Hematopoietic multipotent progenitor cell treated with erythropoietin and hydrocortisone succinate and interleukin-3 and kit ligand, for 6 days (in vitro differentiated cells): ENCODE results near the gene MAML3.
"Not testable (repeated sequence)": the region's sequence is repeated elsewhere in the genome, so short reads cannot be mapped to it uniquely, and the experiment has no call there.

ENCODE experiments used
- DNase-seq: peaks from one replicate; pipeline ENCODE4 v3.0.0-alpha.2; 2015

MAML3 gene

GRCh38 chr4:139954512-139954911 lies 199.5 kb downstream of the MAML3 start:
- DNase-seq: no peak

GRCh38 chr4:139951021-139951420 lies 203.0 kb downstream of the MAML3 start:
- peak; percentile 32 for DNase-seq

DNA sequence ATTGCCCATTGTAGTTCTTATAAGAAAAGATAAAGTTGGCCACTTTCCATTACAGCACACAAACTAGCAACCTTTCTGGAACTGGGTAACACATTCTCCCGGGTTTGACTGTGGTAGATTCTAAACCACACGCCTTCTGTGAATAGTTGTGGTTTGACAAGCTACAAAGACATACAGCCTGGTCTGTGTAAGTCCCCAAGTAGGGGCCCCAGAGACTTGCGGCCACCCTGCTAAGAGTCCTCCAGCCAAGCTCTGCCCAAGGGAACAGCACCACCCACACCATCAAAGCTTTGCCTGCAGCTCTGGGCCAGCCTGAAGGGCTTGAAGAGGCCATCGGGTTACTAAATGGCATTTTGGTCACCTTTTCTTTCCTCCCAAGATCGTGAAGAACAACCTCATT lies 203.4 kb downstream of the MAML3 start:
- peak; percentile 77 for DNase-seq

DNA sequence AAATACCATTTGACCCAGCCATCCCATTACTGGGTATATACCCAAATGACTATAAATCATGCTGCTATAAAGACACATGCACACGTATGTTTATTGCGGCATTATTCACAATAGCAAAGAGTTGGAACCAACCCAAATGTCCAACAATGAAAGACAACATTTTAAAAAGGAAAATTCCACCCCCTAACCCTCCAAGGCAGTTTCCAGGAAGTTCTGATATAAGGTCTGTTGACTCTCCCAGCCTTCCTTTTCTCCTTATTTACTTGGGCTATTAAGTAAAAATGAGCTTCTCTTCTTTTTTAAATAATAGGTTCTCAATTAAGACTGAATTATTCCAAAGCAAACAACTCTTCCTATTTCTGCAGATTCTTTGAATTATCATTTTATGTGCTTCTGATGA lies 209.1 kb downstream of the MAML3 start:
- not testable (repeated sequence) for DNase-seq

DNA sequence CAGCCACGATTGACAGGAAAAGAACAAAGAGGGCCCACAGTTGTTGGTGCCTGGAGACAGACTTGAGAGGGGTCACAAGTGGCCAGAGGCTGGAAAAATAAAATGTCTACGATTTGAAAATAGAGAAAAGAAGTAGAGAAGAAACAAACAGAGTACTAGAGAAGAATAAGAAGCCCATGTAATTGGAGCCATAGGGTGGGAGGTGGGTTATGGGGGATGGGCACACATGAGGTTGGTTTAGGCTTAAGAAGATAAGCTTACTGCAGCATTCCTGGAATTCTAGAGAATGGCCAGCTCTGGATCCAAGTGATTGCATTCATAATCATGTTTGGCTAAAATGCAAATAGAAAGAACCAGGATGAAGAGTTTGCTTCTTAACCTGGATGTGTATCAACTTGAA lies 210.7 kb downstream of the MAML3 start:
- no peak for DNase-seq

GRCh38 chr4:139942241-139942640 lies 211.7 kb downstream of the MAML3 start:
- no peak for DNase-seq

DNA sequence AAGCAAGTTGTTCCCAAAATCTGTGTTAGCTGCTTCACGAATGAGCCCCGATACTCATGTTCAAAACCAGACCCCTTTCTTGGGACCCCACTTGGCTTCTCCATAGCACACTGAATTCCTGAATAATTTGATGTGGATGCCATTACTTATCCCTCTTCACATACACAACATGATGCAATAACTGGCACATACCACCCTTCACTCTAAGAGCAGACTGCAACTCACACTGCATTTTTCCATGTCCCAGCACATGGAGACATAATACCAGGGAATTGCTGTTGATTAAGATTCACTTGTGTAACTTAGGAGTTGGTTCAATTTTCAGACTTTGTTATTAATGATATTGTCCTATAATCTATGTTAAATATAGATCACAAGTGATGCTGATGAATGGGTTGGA lies 213.4 kb downstream of the MAML3 start:
- no peak for DNase-seq

- no peak for DNase-seq
Measured at GRCh38 chr4:139938414-139938813, 215.6 kb downstream of the MAML3 start.

GRCh38 chr4:139935911-139936310 lies 218.1 kb downstream of the MAML3 start:
- DNase-seq: no peak

DNA sequence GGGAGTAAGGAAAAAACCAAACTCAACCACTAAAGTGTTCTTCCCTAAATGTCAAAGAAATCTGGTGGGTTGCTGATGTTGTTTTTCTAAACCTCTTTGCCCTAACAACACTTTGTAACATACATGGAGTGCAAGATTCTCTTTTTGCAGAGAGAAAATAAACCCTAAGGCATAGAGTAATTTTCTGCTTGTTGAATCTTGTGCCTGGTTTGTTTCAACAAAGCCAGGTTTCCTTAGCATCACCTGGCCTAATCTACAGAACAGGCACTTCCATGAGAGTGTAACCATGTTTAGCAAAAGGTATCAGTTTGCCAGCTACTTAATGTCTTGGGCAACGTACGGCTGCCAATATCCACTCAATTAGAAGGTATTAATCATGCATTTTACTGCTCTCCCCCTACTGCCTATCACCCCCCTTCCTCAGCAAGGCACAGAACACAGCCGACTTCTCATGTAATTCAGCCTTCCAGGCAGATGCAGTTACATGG lies 219.2 kb downstream of the MAML3 start:
- DNase-seq: no peak

- no peak for DNase-seq
Measured at GRCh38 chr4:139934057-139934707, 219.8 kb downstream of the MAML3 start.

- no peak for DNase-seq
Measured at GRCh38 chr4:139933541-139933940, 220.4 kb downstream of the MAML3 start.

GRCh38 chr4:139933104-139933503 lies 220.9 kb downstream of the MAML3 start:
- DNase-seq: no peak

DNA sequence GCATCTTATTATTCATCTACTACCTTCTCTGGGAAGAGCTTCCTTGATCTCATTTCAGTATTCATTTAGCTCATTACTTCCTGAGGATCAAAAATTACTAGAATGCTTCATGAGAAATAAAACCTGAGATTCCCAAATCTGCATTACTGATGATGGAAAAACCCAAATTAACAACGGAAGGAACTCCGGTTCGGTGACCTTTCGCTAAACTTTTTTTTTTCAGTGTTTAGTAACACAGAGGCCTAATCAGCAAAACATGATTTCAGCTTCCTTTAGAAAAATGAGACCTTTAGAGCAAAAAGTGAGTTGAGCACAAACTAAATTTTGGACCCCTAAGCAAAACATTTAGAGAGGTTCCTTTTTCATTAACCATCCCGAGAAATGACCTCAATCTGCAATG lies 229.2 kb downstream of the MAML3 start:
- no peak for DNase-seq

DNA sequence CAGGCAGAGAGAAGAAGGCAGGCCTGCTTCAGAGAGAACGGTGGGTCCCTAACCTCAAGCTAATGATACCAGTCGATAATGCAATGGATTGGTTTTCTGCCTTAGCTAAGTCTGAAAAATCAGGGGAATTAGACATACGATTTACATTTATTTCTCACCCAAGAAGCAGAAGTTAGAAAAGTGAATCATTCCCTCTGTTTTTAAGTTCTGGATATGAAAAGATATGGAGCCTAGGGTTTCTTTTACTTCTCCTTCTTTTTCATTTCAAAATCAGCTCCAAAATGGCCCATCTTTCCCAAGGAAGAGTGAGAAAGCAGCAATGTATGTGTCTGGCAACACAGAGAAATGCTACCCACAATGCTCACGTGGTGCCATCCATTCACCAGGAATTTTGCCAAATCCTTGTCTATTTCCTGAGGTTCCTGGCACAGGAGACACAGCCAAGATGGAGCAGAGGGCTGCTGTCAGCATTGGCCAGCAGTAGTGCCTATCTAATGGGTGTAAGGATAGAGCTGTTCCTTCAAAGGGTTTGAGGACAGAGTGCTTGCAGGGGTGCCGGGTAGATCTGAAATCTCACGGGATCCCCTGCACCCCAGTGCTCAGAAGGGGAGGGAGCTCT lies 231.5 kb downstream of the MAML3 start:
- DNase-seq: no peak

- no peak for DNase-seq
Measured at GRCh38 chr4:139921429-139922184, 232.4 kb downstream of the MAML3 start.

GRCh38 chr4:139920486-139921002 lies 233.4 kb downstream of the MAML3 start:
- DNase-seq: no peak

DNA sequence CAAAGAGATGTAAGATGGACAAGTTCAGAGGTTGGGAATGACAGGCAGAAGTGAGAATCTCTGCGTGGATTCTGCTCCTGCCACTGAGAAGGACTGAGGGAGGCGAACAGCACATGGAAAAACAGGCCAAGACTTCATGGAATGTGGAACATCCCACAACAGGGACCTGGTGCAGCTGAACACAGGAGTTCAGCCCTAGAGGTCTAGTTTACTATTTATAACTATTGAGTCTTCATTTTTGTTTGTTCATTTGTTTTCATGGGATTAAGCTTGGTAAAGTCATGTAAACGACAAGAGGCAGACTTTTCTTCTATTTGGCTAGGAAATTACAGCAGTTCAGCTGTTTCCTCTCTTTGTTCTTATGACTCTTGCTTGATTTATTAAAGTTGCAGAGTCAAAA lies 234.5 kb downstream of the MAML3 start:
- DNase-seq: no peak

DNA sequence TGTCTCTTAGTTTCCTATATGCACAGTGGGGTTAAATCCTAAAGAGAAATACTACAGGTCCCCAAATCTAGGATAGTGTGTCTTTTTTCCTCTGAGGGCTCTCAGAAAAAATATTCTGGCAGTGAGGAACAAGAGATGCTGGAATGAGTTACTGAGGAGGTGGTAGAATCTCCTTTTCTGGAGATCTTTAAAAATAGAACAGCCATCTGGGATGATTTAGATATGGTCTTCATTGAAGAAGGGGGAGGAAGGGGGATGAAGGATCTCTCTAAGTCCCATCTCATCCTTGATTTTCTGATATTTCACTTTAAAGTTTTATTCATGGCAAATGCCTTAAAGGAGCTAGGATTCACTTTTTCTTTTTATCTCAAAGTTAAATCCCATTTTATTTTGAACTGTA lies 235.0 kb downstream of the MAML3 start:
- DNase-seq: no peak

DNA sequence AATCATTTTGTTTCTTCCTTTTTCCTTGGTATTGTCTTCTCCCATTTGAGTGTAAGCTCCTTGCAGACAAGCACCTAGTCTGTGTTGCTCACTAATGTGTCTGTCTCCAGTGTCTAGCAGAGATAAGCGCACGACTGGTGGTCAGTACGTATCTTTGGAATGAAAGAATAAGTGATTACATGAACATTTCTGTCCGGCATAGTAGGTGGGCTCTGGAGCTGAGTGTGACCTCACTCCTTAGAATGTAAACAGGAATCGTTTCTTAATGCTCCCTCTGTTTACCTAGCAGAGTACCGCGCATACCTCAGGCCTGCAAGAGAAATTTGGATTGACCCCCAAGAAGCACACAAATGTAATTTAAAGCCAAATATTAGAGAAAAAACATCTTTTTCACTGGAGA lies 235.4 kb downstream of the MAML3 start:
- no peak for DNase-seq

GRCh38 chr4:139917896-139918295 lies 236.1 kb downstream of the MAML3 start:
- DNase-seq: no peak

GRCh38 chr4:139916041-139916440 lies 237.9 kb downstream of the MAML3 start:
- no peak for DNase-seq

GRCh38 chr4:139915037-139915436 lies 238.9 kb downstream of the MAML3 start:
- DNase-seq: no peak
